Adrenal gland (tissue), 12 donors: ENCODE results near the gene SBF1. TPM values are rescaled to one million over a fixed set of nuclear protein-coding genes. Genes with fewer than 3 reads are reported as not detected.

Experiments
- DNase-seq, 7 donors: peaks; one replicate each; pipeline ENCODE4 v3.0.0-alpha.2; 2019 to 2020
- H3K27ac ChIP-seq, 5 donors: fragments of 200-600 bp; sonication (generic) in 4 of 5; 1 replicate in 3 of 5; 2 replicates in 2 of 5; pipeline versions ENCODE4 v1.5.1 to v1.8.0; 2016 to 2020; ENCODE audit warnings: mild to moderate bottlenecking in 1 of 5
- H3K27me3 ChIP-seq: fragments of 200-600 bp; 2 replicates; pipeline ENCODE4 v1.8.0; 2021
- H3K36me3 ChIP-seq, 2 donors: fragments of 200-600 bp; replicated peaks in 1 of 2; 1 replicate in 1 of 2; 2 replicates in 1 of 2; pipeline versions ENCODE4 v1.5.1 to v1.8.0; 2018 to 2022
- H3K4me1 ChIP-seq, 2 donors: fragments of 200-600 bp; replicated peaks in 1 of 2; 1 replicate in 1 of 2; 2 replicates in 1 of 2; pipeline versions ENCODE4 v1.5.1 to v1.8.0; 2018 to 2021
- H3K4me3 ChIP-seq, 4 donors: fragments of 200-600 bp; sonication (generic) in 3 of 4; one replicate each; pipeline ENCODE4 v1.5.1; 2016 to 2018
- H3K9me3 ChIP-seq, 3 donors: fragments of 200-600 bp; sonication (generic) in 1 of 3; replicated peaks in 1 of 3; 1 replicate in 2 of 3; 2 replicates in 1 of 3; pipeline versions ENCODE4 v1.5.1 to v1.8.0; 2016 to 2021
- POLR2A ChIP-seq, 2 donors: fragments of 450-650 bp; IDR thresholded peaks; one replicate each; pipeline ENCODE4 v1.6.1; 2017; ENCODE audit warnings: antibody characterized with exemption in 2 of 2, mild to moderate bottlenecking in 2 of 2, moderate library complexity in 1 of 2
- WGBS, 4 donors: extraction: QIAGEN DNeasy Blood & Tissue Kit in 2 of 4; methylation state at CpG; one replicate each; pipeline versions ENCODE4 v1.1.5 to v1.1.7; 2013 to 2017; 5-methylcytosine and 5-hydroxymethylcytosine counted together
- intact Hi-C, 2 donors: fragments of 100-400 bp; cut with DNase I; formaldehyde crosslinking; loops; one replicate each; pipeline versions ENCODE4 v1.14.1 to v1.15.0; 2022 to 2023
- polyA plus RNA-seq, 3 donors: library from polyadenylated mRNA; stranded (reverse); fragments of 200-250 nt in 2 of 3; fragments of 350-450 nt in 1 of 3; fragmentation: Illumina TruSeq in 1 of 3; extraction: RNeasy Lipid Tissue Mini Kit (QIAGEN cat#74804) in 1 of 3; gene quantifications; one replicate each; pipeline ENCODE4 v1.2.3, GENCODE V29; 2013 to 2014
- total RNA-seq, 9 donors: library from RNA; depleted of rRNA in 4 of 9; stranded (reverse); fragments of >200 nt in 4 of 9; fragments of 120-200 nt in 1 of 9; fragmentation: NEBNext Ultra II Directional in 1 of 9; extraction: Animal tissue kit (Norgen Biotek cat#: 25700) in 1 of 9; gene quantifications; one replicate each; pipeline versions ENCODE4 v1.1.0 to v1.2.4, GENCODE V29; 2013 to 2023
- TF ChIP-seq, protein P1 (sequence below), 6 experiments: fragments of 450-650 bp in 4 of 6; fragments of 200-600 bp in 2 of 6; sonication (generic) in 1 of 6; IDR thresholded peaks; 1 replicate in 5 of 6; 2 replicates in 1 of 6; pipeline versions ENCODE4 v1.5.1 to v1.8.0; 2016 to 2021; ENCODE audit warnings: antibody characterized with exemption in 6 of 6, mild to moderate bottlenecking in 2 of 6, moderate library complexity in 1 of 6
- donor health status: healthy with polysubstance abuse.
- donor health status: Bipolar disorder and iron deficiency.
- donor health status: DM: yes; HTN: yes; CAD: no.
- donor health status: DM: no; HTN: no; CAD: no.
- donor health status: DM: no; HTN: no; CAD: no.
- donor health status: DM: yes; HTN: yes; CAD: no.

Gene SBF1
- total and polyA plus RNA-seq, 12 donors: 8.4 to 117 (median 72.9) TPM

DNA sequence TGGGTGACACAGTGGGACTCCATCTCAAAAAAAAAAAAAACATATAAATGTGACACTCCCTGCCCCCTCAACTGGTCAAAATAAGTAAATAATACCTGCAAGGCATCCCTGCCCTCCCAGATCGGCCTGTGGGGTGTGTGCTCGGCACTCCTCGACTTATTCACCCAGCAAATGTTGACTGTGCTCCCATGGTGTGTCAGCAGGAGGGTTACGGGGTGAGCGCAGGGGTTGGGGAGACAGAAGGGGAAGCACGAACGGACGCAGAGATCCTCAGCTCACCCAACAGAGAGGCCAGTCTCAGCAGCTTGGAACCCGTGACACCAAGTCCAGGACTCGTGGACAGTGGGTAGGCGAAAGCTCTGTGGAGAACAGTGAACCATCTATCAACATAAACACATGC is 4.9 kb upstream of the SBF1 start:
- Histone ChIP-seq H3K27ac (no peak overlapping the region), H3K4me3 (no peak overlapping the region), H3K27me3 (peaks cover 36% of the 10 kb centered on the region), H3K36me3 (no peaks in the 10 kb centered on the region), H3K9me3 (no peaks in the 10 kb centered on the region), H3K4me1 (peaks cover 0 to 19% of the 10 kb centered on the region in 2 donors)
- WGBS, 4 donors: 69 to 76% (median 74%) methylated on average over 11 of the region's 11 CpGs
- TF ChIP-seq, protein P1, sequence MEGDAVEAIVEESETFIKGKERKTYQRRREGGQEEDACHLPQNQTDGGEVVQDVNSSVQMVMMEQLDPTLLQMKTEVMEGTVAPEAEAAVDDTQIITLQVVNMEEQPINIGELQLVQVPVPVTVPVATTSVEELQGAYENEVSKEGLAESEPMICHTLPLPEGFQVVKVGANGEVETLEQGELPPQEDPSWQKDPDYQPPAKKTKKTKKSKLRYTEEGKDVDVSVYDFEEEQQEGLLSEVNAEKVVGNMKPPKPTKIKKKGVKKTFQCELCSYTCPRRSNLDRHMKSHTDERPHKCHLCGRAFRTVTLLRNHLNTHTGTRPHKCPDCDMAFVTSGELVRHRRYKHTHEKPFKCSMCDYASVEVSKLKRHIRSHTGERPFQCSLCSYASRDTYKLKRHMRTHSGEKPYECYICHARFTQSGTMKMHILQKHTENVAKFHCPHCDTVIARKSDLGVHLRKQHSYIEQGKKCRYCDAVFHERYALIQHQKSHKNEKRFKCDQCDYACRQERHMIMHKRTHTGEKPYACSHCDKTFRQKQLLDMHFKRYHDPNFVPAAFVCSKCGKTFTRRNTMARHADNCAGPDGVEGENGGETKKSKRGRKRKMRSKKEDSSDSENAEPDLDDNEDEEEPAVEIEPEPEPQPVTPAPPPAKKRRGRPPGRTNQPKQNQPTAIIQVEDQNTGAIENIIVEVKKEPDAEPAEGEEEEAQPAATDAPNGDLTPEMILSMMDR (IDR thresholded peaks at IDR 0.05): no peak
- TF ChIP-seq POLR2A (IDR thresholded peaks at IDR 0.05): no peak
- intact Hi-C loops: no loop called here
- DNase-seq: no peak

DNA sequence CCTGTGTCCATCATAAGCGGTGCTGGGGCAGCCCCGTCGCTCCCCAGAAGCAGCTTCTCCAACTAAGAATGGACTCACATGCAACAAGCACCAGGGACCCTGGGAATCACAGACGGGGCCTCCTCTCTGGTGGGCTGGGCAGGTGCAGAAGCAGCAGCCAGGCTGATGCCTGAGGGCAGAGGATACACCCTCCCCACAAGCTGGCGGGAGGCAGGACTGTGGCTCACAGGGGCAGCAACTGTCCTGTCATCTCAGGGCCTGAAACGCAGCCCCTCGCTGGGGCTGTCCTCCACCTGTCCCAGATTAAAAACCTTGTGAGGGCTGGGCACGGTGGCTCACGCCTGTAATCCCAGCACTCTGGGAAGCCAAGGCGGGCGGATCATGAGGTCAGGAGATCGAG is 3.1 kb upstream of the SBF1 start:
- intact Hi-C loops: no loop called here
- Histone ChIP-seq H3K27me3 (peaks cover 29% of the 10 kb centered on the region), H3K36me3 (no peaks in the 10 kb centered on the region), H3K4me1 (peaks cover 10 to 31% of the 10 kb centered on the region in 2 donors), H3K9me3 (no peaks in the 10 kb centered on the region), H3K4me3 (no peak overlapping the region), H3K27ac (no peak overlapping the region)
- 88 to 96% (median 91%) methylated on average over 6 to 12 of the region's 12 CpGs for WGBS, 4 donors
- DNase-seq: no peak
- TF ChIP-seq POLR2A (IDR thresholded peaks at IDR 0.05): no peak
- TF ChIP-seq, protein P1 (IDR thresholded peaks at IDR 0.05): no peak

DNA sequence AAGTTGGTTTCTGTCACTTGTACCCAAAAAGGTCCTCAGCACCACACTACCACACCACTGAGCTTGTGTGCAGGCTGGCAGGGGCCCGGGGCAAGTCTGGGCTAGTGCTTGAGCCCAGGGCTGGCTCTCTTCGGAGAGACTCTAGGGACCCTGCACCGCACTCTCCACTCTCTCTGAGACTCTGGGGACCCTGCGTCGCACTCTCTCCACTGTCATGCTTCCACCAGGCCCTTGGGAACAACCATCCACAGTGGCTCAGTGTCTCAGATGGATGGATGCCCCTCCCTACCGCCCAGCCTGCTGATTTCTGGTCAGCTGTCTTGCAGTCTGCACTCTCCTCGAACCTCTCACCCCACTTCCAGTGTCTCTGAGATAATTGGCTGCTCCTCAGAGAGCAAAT is 2.0 kb upstream of the SBF1 start:
- H3K36me3 ChIP-seq: no peaks in the 10 kb centered on the region
- WGBS, 4 donors: 73 to 82% (median 76%) methylated on average over 4 to 7 of the region's 7 CpGs
- no peak overlapping the region for H3K27ac ChIP-seq
- H3K4me3 ChIP-seq: no peak overlapping the region
- peaks cover 13 to 36% of the 10 kb centered on the region in 2 donors for H3K4me1 ChIP-seq
- intact Hi-C loops: no loop called here
- TF ChIP-seq, protein P1 (IDR thresholded peaks at IDR 0.05): no peak
- no peak for TF ChIP-seq POLR2A (IDR thresholded peaks at IDR 0.05)
- no peak for DNase-seq
- H3K27me3 ChIP-seq: peaks cover 19% of the 10 kb centered on the region
- no peaks in the 10 kb centered on the region for H3K9me3 ChIP-seq

DNA sequence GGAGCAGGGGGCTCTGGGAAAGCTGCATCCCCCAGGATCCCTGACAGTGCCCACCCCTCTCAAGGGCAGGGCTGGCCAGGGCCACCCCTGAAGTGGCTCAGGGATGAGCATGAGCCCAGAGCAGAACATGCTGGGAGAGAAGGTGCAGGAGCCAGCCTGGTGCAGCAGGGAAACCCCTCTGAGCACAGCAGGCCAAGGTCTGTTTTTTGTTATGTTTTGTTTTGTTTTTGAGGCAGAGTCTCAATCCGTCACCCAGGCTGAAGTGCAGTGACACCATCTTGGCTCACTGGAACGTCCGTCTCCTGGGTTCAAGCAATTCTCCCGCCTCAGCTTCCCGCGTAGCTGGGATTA is 792 bp upstream of the SBF1 start:
- Histone ChIP-seq H3K9me3 (no peaks in the 10 kb centered on the region), H3K27me3 (peaks cover 6% of the 10 kb centered on the region), H3K4me1 (peaks cover 22 to 40% of the 10 kb centered on the region in 2 donors), H3K36me3 (no peaks in the 10 kb centered on the region), H3K27ac (no peak overlapping the region), H3K4me3 (peak overlapping the region in 1 of 4 donors; percentile 99)
- 68 to 80% (median 78%) methylated on average over 6 of the region's 6 CpGs for WGBS, 4 donors
- no peak for DNase-seq
- intact Hi-C loops: no loop called here
- TF ChIP-seq, protein P1 (IDR thresholded peaks at IDR 0.05): no peak
- TF ChIP-seq POLR2A (IDR thresholded peaks at IDR 0.05): no peak
